GM23338 (cell line): ENCODE data around the gene GPC5. TPM values are rescaled to one million over a fixed set of nuclear protein-coding genes. Genes with fewer than 3 reads are reported as not detected.

ENCODE experiments used
- ATAC-seq: fragments of 200-7000 bp; cut with Tn5 transposase; 3 replicates; pipeline ENCODE4 v1.9.1; 2020
- DNase-seq: peaks from one replicate; pipeline ENCODE4 v3.0.0-alpha.2; 2015; ENCODE audit warnings: low spot score
- H2AFZ ChIP-seq: fragments of 200-600 bp; sonication (generic); 2 replicates; pipeline ENCODE4 v1.8.0; 2016; ENCODE audit warnings: antibody characterized with exemption, mild to moderate bottlenecking, moderate library complexity
- H3F3A ChIP-seq: fragments of 200-600 bp; sonication (generic); replicated peaks from 2 replicates; pipeline ENCODE4 v1.8.0; 2017; ENCODE audit warnings: antibody characterized with exemption, mixed run types, low read depth
- H3K27ac ChIP-seq: fragments of 200-600 bp; sonication (generic); 2 replicates; pipeline ENCODE4 v1.6.1; 2016; ENCODE audit warnings: low read depth
- H3K27me3 ChIP-seq: fragments of 200-600 bp; sonication (generic); 2 replicates; pipeline ENCODE4 v1.8.0; 2016; ENCODE audit warnings: mild to moderate bottlenecking, mixed run types, moderate library complexity; ENCODE audit not compliant: insufficient read depth
- H3K36me3 ChIP-seq: fragments of 200-600 bp; sonication (generic); 2 replicates; pipeline ENCODE4 v1.8.0; 2016; ENCODE audit warnings: mild to moderate bottlenecking; ENCODE audit not compliant: insufficient read depth
- H3K4me1 ChIP-seq: fragments of 200-600 bp; sonication (generic); 2 replicates; pipeline ENCODE4 v1.8.0; 2016; ENCODE audit warnings: mild to moderate bottlenecking, moderate library complexity; ENCODE audit not compliant: insufficient read depth
- H3K4me2 ChIP-seq: fragments of 200-600 bp; sonication (generic); 2 replicates; pipeline ENCODE4 v1.7.1; 2017; ENCODE audit warnings: mixed run types
- H3K4me3 ChIP-seq: fragments of 200-600 bp; sonication (generic); 2 replicates; pipeline ENCODE4 v1.6.1; 2016; ENCODE audit warnings: mixed run types
- H3K79me2 ChIP-seq: fragments of 200-600 bp; sonication (generic); replicated peaks from 2 replicates; pipeline ENCODE4 v1.8.0; 2017; ENCODE audit warnings: mild to moderate bottlenecking; ENCODE audit not compliant: insufficient read depth
- H3K9me2 ChIP-seq: fragments of 200-600 bp; sonication (generic); 2 replicates; pipeline ENCODE4 v1.8.0; 2017; ENCODE audit not compliant: insufficient read depth
- H4K20me1 ChIP-seq: fragments of 200-600 bp; sonication (generic); replicated peaks from 2 replicates; pipeline ENCODE4 v1.8.0; 2017; ENCODE audit warnings: mild to moderate bottlenecking; ENCODE audit not compliant: insufficient read depth
- H3K27ac Mint-ChIP-seq: 2 replicates; pipeline ENCODE4 v1.8.0; 2020; ENCODE audit warnings: inconsistent platforms, mild to moderate bottlenecking, moderate library complexity, mixed read lengths
- H3K27me3 Mint-ChIP-seq: 3 replicates; pipeline ENCODE4 v1.8.0; 2022; ENCODE audit warnings: low read depth, mild to moderate bottlenecking, moderate library complexity, mixed read lengths, inconsistent platforms; ENCODE audit not compliant: insufficient read depth, poor library complexity
- H3K36me3 Mint-ChIP-seq: 3 replicates; pipeline ENCODE4 v1.8.0; 2021; ENCODE audit warnings: low read depth, mild to moderate bottlenecking, inconsistent platforms, moderate library complexity, mixed read lengths
- H3K4me1 Mint-ChIP-seq: 3 replicates; pipeline ENCODE4 v1.8.0; 2020; ENCODE audit warnings: mild to moderate bottlenecking, inconsistent platforms, mixed read lengths
- H3K4me3 Mint-ChIP-seq: 3 replicates; pipeline ENCODE4 v1.8.0; 2021; ENCODE audit warnings: moderate library complexity, mild to moderate bottlenecking, inconsistent platforms, mixed read lengths
- H3K9me3 Mint-ChIP-seq: 3 replicates; pipeline ENCODE4 v1.8.0; 2020; ENCODE audit warnings: moderate library complexity, mild to moderate bottlenecking, inconsistent platforms, mixed read lengths
- CTCF ChIP-seq, 2 experiments: fragments of 200-600 bp in 1 of 2; sonication (generic) in 1 of 2; conservative IDR thresholded peaks; 2 replicates each; pipeline versions ENCODE4 v1.5.1 to v1.6.1; 2016 to 2017; ENCODE audit warnings: antibody characterized with exemption in 2 of 2, low read depth in 2 of 2, mild to moderate bottlenecking in 2 of 2, moderate library complexity in 1 of 2
- EZH2 ChIP-seq: fragments of 200-600 bp; sonication (generic); IDR thresholded peaks from one replicate; pipeline ENCODE4 v1.8.0; 2017; ENCODE audit warnings: antibody characterized with exemption, mild to moderate bottlenecking, low read depth; ENCODE audit not compliant: unreplicated experiment
- EZH2phosphoT487 ChIP-seq: fragments of 200-600 bp; sonication (generic); IDR thresholded peaks from one replicate; pipeline ENCODE4 v1.8.1; 2018; ENCODE audit warnings: antibody characterized with exemption; ENCODE audit not compliant: unreplicated experiment
- JUNB ChIP-seq: IDR thresholded peaks from one replicate; pipeline ENCODE4 v1.6.1; 2016; ENCODE audit warnings: antibody characterized with exemption; ENCODE audit not compliant: unreplicated experiment
- NANOG ChIP-seq: IDR thresholded peaks from 2 replicates; pipeline ENCODE4 v1.6.1; 2016; ENCODE audit warnings: antibody characterized with exemption, borderline replicate concordance
- POLR2AphosphoS5 ChIP-seq: IDR thresholded peaks from 2 replicates; pipeline ENCODE4 v1.6.1; 2016; ENCODE audit warnings: antibody characterized with exemption, low read depth
- REST ChIP-seq: IDR thresholded peaks from one replicate; pipeline ENCODE4 v1.6.1; 2018; ENCODE audit warnings: antibody characterized with exemption; ENCODE audit not compliant: unreplicated experiment
- STAT1 ChIP-seq: IDR thresholded peaks from one replicate; pipeline ENCODE4 v1.6.1; 2016; ENCODE audit warnings: antibody characterized with exemption; ENCODE audit not compliant: unreplicated experiment
- ZNF114 ChIP-seq: fragments of 250-450 bp; sonication (Bioruptor Pico); IDR thresholded peaks from 2 replicates; pipeline ENCODE4 v1.5.0; 2020; ENCODE audit warnings: mild to moderate bottlenecking, moderate library complexity
- ZNF331 ChIP-seq: fragments of 250-450 bp; sonication (Bioruptor Pico); IDR thresholded peaks from 2 replicates; pipeline ENCODE4 v1.5.0; 2020; ENCODE audit warnings: low read depth, mild to moderate bottlenecking, moderate library complexity
- polyA plus RNA-seq: library from polyadenylated mRNA; unstranded; fragments of >200 nt; fragmentation: Nextera tagmentation; extraction: Ambion mirVana; gene quantifications from 2 replicates; pipeline ENCODE4 v1.2.1, GENCODE V29; 2016
- total RNA-seq: library from RNA; depleted of rRNA; stranded (reverse); fragments of >200 nt; shearing (Covaris generic); gene quantifications from 2 replicates; pipeline ENCODE4 v1.2.3, GENCODE V29; 2014
- TF ChIP-seq, protein P1 (sequence below): IDR thresholded peaks from 2 replicates; pipeline ENCODE4 v1.6.1; 2016; ENCODE audit warnings: antibody characterized with exemption

Gene GPC5
- total and polyA plus RNA-seq, 2 experiments from 2014 or later: 0.95 to 1.1 TPM

GRCh38 chr13:92429231-92429630, 1030.8 kb downstream of the GPC5 start:
- ATAC-seq: no peak

More at GRCh38 chr13:92429231-92429630, 1030.8 kb downstream of the GPC5 start:
- no peaks in the 10 kb centered on the region for H3K36me3 ChIP-seq
- H2AFZ ChIP-seq: no peak overlapping the region
- no peak overlapping the region for H3K27ac ChIP-seq
- no peak overlapping the region for H3K4me3 ChIP-seq
- no peak overlapping the region for H3K27ac Mint-ChIP-seq
- H3K9me2 ChIP-seq: no peaks in the 10 kb centered on the region
- H3K4me2 ChIP-seq: no peak overlapping the region
- no peak overlapping the region for H3K4me3 Mint-ChIP-seq
- no peaks in the 10 kb centered on the region for H4K20me1 ChIP-seq
- H3K27me3 ChIP-seq: no peaks in the 10 kb centered on the region
- H3F3A ChIP-seq: no peaks in the 10 kb centered on the region
- no peak for DNase-seq
- no peaks in the 10 kb centered on the region for H3K9me3 Mint-ChIP-seq
- no peak for TF ChIP-seq EZH2
- TF ChIP-seq STAT1: no peak
- TF ChIP-seq JUNB: no peak
- no peak for TF ChIP-seq REST
- TF ChIP-seq NANOG: no peak
- TF ChIP-seq POLR2AphosphoS5: no peak
- TF ChIP-seq, protein P1, sequence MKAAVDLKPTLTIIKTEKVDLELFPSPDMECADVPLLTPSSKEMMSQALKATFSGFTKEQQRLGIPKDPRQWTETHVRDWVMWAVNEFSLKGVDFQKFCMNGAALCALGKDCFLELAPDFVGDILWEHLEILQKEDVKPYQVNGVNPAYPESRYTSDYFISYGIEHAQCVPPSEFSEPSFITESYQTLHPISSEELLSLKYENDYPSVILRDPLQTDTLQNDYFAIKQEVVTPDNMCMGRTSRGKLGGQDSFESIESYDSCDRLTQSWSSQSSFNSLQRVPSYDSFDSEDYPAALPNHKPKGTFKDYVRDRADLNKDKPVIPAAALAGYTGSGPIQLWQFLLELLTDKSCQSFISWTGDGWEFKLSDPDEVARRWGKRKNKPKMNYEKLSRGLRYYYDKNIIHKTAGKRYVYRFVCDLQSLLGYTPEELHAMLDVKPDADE: no peak
- no peak for TF ChIP-seq CTCF (conservative IDR thresholded peaks at IDR 0.05; ENCODE audit: low read depth in 2 of 2)
- no peak for TF ChIP-seq EZH2phosphoT487
- no peak for TF ChIP-seq ZNF114
- no peak for TF ChIP-seq ZNF331 (CRISPR knock-in tag)
- peaks cover 3% of the 10 kb centered on the region; the same call in 2 of the 3 replicates for H3K4me1 Mint-ChIP-seq
- no peaks in the 10 kb centered on the region for H3K36me3 Mint-ChIP-seq
- no peaks in the 10 kb centered on the region for H3K27me3 Mint-ChIP-seq
- no peaks in the 10 kb centered on the region for H3K4me1 ChIP-seq
- H3K79me2 ChIP-seq: no peaks in the 10 kb centered on the region
